ENCODE results near the gene IL31.
A peak's percentile ranks its signal among the peaks of the same experiment; 100 is the strongest.

IL31 gene

DNA sequence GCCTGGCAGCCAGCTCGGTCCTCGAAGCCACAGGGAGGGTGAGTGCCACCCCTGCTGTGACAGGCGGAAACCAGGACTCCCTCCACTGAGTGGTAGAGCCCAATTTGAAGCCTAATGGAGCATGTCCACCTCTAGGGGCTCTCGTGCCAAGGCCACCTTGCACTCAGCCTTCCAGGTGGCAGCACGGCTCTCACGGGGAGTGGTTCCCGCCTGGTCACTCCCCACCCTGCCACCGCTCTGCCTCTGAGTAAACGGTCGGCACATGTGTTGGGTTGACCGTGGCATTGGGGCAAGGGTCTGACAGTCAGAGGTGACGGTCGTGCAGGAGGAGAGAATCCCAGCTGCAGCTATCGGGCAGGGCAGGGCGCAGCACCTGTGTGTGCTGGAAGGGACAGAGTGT is 34.8 kb downstream of the IL31 start:
- in situ Hi-C loops (cut with HindIII; ENCODE audit: low sequenced_read_pairs), result no loop called here

GRCh38 chr12:122138616-122139015 is 35.4 kb downstream of the IL31 start:
- in situ Hi-C loops (cut with HindIII; ENCODE audit: low sequenced_read_pairs), result no loop called here
- DNase-seq (ENCODE audit: low read depth), result no peak
- TF ChIP-seq CTCF (IDR thresholded peaks at IDR 0.05; ENCODE audit: low read depth, low read length, missing control alignments), result no peak
- H3K4me3 ChIP-seq (ENCODE audit: low read depth, low read length), result no peak overlapping the region

More for the DNA sequence above, 34.8 kb downstream of the IL31 start:
- no peak overlapping the region for H3K4me3 ChIP-seq (ENCODE audit: low read depth, low read length)
- TF ChIP-seq CTCF (IDR thresholded peaks at IDR 0.05; ENCODE audit: low read depth, low read length, missing control alignments), result no peak
- DNase-seq (ENCODE audit: low read depth), result no peak

GRCh38 chr12:122138181-122138580 is 35.8 kb downstream of the IL31 start:
- DNase-seq (ENCODE audit: low read depth), result no peak
- in situ Hi-C loops (cut with HindIII; ENCODE audit: low sequenced_read_pairs), result no loop called here
- no peak for TF ChIP-seq CTCF (IDR thresholded peaks at IDR 0.05; ENCODE audit: low read depth, low read length, missing control alignments)
- no peak overlapping the region for H3K4me3 ChIP-seq (ENCODE audit: low read depth, low read length)

DNA sequence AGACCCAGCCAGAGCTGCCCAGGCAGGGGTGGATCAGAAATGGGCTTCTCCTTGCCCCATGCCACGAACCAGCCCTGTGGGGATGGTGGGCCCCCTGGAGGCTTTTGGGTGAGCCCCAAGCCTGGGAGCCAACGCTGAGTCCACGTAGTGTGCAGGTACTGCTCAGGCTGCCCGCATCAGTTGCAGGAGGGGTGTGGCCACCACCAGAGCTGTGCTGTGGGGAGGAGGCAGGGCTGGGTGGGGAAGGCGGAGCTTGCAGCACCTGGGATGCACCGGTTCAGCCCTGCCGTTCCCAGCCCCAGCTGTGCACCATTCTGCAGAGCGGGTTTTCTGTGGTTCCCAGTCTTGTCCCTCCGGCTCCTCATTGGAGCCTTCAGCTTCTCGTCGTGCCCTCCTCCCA is 36.3 kb downstream of the IL31 start:
- in situ Hi-C loops (cut with HindIII; ENCODE audit: low sequenced_read_pairs), result no loop called here
- H3K4me3 ChIP-seq (ENCODE audit: low read depth, low read length), result no peak overlapping the region
- no peak for DNase-seq (ENCODE audit: low read depth)
- no peak for TF ChIP-seq CTCF (IDR thresholded peaks at IDR 0.05; ENCODE audit: low read depth, low read length, missing control alignments)

GRCh38 chr12:122137229-122137628 is 36.8 kb downstream of the IL31 start:
- peak; percentile 35 for TF ChIP-seq CTCF (IDR thresholded peaks at IDR 0.05; ENCODE audit: low read depth, low read length, missing control alignments)
- no peak for DNase-seq (ENCODE audit: low read depth)
- in situ Hi-C loops (cut with HindIII; ENCODE audit: low sequenced_read_pairs), result no loop called here
- no peak overlapping the region for H3K4me3 ChIP-seq (ENCODE audit: low read depth, low read length)

DNA sequence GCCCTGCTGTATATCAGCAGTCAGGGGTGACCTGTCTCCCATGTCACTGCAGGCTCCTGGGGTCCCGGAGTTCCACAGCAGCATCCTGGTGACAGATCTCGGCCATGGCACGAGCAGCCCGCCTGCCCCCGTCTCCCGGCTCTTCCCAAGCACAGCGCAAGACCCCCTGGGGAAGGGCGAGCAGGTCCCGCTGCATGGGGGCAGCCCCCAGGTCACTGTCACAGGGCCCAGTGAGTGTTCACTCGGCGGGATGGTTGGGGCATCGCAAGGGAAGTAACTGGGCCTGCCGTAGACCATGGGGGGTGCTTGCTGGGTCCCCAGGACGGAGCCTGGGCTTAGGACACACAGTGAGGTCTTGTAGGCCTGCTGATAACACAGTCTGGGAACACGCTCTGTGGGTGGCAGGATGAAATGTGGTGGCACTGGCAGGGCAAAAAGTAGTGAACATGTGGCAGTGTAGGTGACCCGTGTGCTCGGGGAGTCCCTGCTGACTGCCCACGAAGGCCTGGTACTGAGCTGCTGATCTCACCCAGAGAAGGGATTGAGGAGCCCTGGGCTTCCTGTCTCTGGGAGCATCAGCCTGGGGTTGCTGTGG is 38.5 kb downstream of the IL31 start:
- no peak overlapping the region for H3K4me3 ChIP-seq (ENCODE audit: low read depth, low read length)
- in situ Hi-C loops (cut with HindIII; ENCODE audit: low sequenced_read_pairs), result no loop called here
- no peak for DNase-seq (ENCODE audit: low read depth)
- TF ChIP-seq CTCF (IDR thresholded peaks at IDR 0.05; ENCODE audit: low read depth, low read length, missing control alignments), result no peak
